ENCODE data around the gene IFT43.

The IFT43 gene

GRCh38 chr14:75972801-75973421 is 12.7 kb upstream of the IFT43 start:
- no peak for TF ChIP-seq FOXP2 (optimal IDR thresholded peaks at IDR 0.05; ENCODE audit: borderline replicate concordance, extremely low read depth, extremely low read length, insufficient read depth)
- TF ChIP-seq POLR2AphosphoS5 (IDR thresholded peaks at IDR 0.05; ENCODE audit: low read depth, low read length): no peak
- TF ChIP-seq TAF1 (IDR thresholded peaks at IDR 0.05; ENCODE audit: borderline replicate concordance, insufficient read depth, low read length): no peak
- no peak for TF ChIP-seq REST (IDR thresholded peaks at IDR 0.05; ENCODE audit: insufficient read depth in 1 of 2, low read depth in 2 of 2, low read length in 2 of 2)
- no peak for TF ChIP-seq SIN3A (IDR thresholded peaks at IDR 0.05; ENCODE audit: borderline replicate concordance, insufficient read depth, low read length)

GRCh38 chr14:75976826-75977581 is 8.6 kb upstream of the IFT43 start:
- TF ChIP-seq POLR2AphosphoS5 (IDR thresholded peaks at IDR 0.05; ENCODE audit: low read depth, low read length): no peak
- no peak for TF ChIP-seq REST (IDR thresholded peaks at IDR 0.05; ENCODE audit: insufficient read depth in 1 of 2, low read depth in 2 of 2, low read length in 2 of 2)
- TF ChIP-seq SIN3A (IDR thresholded peaks at IDR 0.05; ENCODE audit: borderline replicate concordance, insufficient read depth, low read length): no peak
- TF ChIP-seq TAF1 (IDR thresholded peaks at IDR 0.05; ENCODE audit: borderline replicate concordance, insufficient read depth, low read length): no peak
- TF ChIP-seq FOXP2 (optimal IDR thresholded peaks at IDR 0.05; ENCODE audit: borderline replicate concordance, extremely low read depth, extremely low read length, insufficient read depth): no peak

- TF ChIP-seq REST (IDR thresholded peaks at IDR 0.05; ENCODE audit: insufficient read depth in 1 of 2, low read depth in 2 of 2, low read length in 2 of 2) (no peak), FOXP2 (optimal IDR thresholded peaks at IDR 0.05; ENCODE audit: borderline replicate concordance, extremely low read depth, extremely low read length, insufficient read depth) (no peak), POLR2AphosphoS5 (IDR thresholded peaks at IDR 0.05; ENCODE audit: low read depth, low read length) (no peak), SIN3A (IDR thresholded peaks at IDR 0.05; ENCODE audit: borderline replicate concordance, insufficient read depth, low read length) (no peak), TAF1 (IDR thresholded peaks at IDR 0.05; ENCODE audit: borderline replicate concordance, insufficient read depth, low read length) (no peak)
Measured at GRCh38 chr14:75977582-75977943, 8.0 kb upstream of the IFT43 start.

GRCh38 chr14:75978249-75978731 is 7.3 kb upstream of the IFT43 start:
- TF ChIP-seq SIN3A (IDR thresholded peaks at IDR 0.05; ENCODE audit: borderline replicate concordance, insufficient read depth, low read length) (no peak), FOXP2 (optimal IDR thresholded peaks at IDR 0.05; ENCODE audit: borderline replicate concordance, extremely low read depth, extremely low read length, insufficient read depth) (no peak), REST (IDR thresholded peaks at IDR 0.05; ENCODE audit: insufficient read depth in 1 of 2, low read depth in 2 of 2, low read length in 2 of 2) (no peak), TAF1 (IDR thresholded peaks at IDR 0.05; ENCODE audit: borderline replicate concordance, insufficient read depth, low read length) (no peak), POLR2AphosphoS5 (IDR thresholded peaks at IDR 0.05; ENCODE audit: low read depth, low read length) (no peak)

All from PFSK-1 (cell line).